OCI-LY1 (cell line): Measurements from ENCODE around the gene HLTF.

ENCODE experiments used
- H2AFZ ChIP-seq: fragments of 200-600 bp; sonication (generic), shearing (Covaris generic); 2 replicates; pipeline ENCODE4 v1.6.0; 2014; ENCODE audit warnings: antibody characterized with exemption, mild to moderate bottlenecking, low read length
- H3F3A ChIP-seq: fragments of 200-600 bp; sonication (generic), shearing (Covaris generic); 2 replicates; pipeline ENCODE4 v1.6.0; 2014; ENCODE audit warnings: mild to moderate bottlenecking, antibody characterized with exemption, low read length, moderate library complexity; ENCODE audit not compliant: insufficient read depth
- H3K27ac ChIP-seq: fragments of 200-600 bp; sonication (generic); 2 replicates; pipeline ENCODE4 v1.5.1; 2014; ENCODE audit warnings: low read length, mixed run types, mild to moderate bottlenecking, low read depth; ENCODE audit not compliant: poor library complexity, severe bottlenecking
- H3K27me3 ChIP-seq: fragments of 200-600 bp; sonication (generic); 2 replicates; pipeline ENCODE4 v1.6.0; 2014; ENCODE audit warnings: antibody characterized with exemption, mild to moderate bottlenecking, low read length, moderate library complexity; ENCODE audit not compliant: insufficient read depth
- H3K36me3 ChIP-seq: fragments of 200-600 bp; sonication (generic); 2 replicates; pipeline ENCODE4 v1.6.1; 2014; ENCODE audit warnings: mild to moderate bottlenecking, antibody characterized with exemption, low read length, moderate library complexity, mixed read lengths; ENCODE audit not compliant: insufficient read depth
- H3K4me1 ChIP-seq: fragments of 200-600 bp; sonication (generic); 2 replicates; pipeline ENCODE4 v1.5.1; 2014; ENCODE audit warnings: mild to moderate bottlenecking, low read length, moderate library complexity; ENCODE audit not compliant: insufficient read depth, severe bottlenecking
- H3K4me2 ChIP-seq: fragments of 200-600 bp; sonication (generic), shearing (Covaris generic); 2 replicates; pipeline ENCODE4 v1.6.1; 2014; ENCODE audit warnings: low read length
- H3K4me3 ChIP-seq: fragments of 200-600 bp; sonication (generic); 2 replicates; pipeline ENCODE4 v1.5.1; 2014; ENCODE audit warnings: low read length, low read depth, mild to moderate bottlenecking, mixed read lengths; ENCODE audit not compliant: poor library complexity, severe bottlenecking
- H3K79me2 ChIP-seq: fragments of 200-600 bp; shearing (Covaris generic); 2 replicates; pipeline ENCODE4 v1.6.1; 2016; ENCODE audit warnings: mixed run types, low read length, mixed read lengths; ENCODE audit not compliant: insufficient read depth
- H3K9ac ChIP-seq: fragments of 200-600 bp; sonication (generic), shearing (Covaris generic); 2 replicates; pipeline ENCODE4 v1.6.1; 2014; ENCODE audit warnings: mild to moderate bottlenecking, low read length, mixed read lengths
- H3K9me2 ChIP-seq: fragments of 200-600 bp; sonication (generic), shearing (Covaris generic); 2 replicates; pipeline ENCODE4 v1.6.1; 2014; ENCODE audit warnings: low read depth, mild to moderate bottlenecking, low read length, mixed read lengths
- H3K9me3 ChIP-seq: fragments of 200-600 bp; shearing (Covaris generic); 2 replicates; pipeline ENCODE4 v1.6.1; 2014; ENCODE audit warnings: low read length, mixed read lengths
- H4K20me1 ChIP-seq: fragments of 200-600 bp; sonication (generic), shearing (Covaris generic); 2 replicates; pipeline ENCODE4 v1.6.0; 2016; ENCODE audit warnings: mild to moderate bottlenecking, low read length; ENCODE audit not compliant: insufficient read depth
- EZH2 ChIP-seq: fragments of 200-600 bp; sonication (generic), shearing (Covaris generic); IDR thresholded peaks from 2 replicates; pipeline ENCODE4 v1.8.0; 2017; ENCODE audit warnings: borderline replicate concordance, mixed run types, mild to moderate bottlenecking, antibody characterized with exemption, low read length, moderate library complexity, mixed read lengths
- TF ChIP-seq, protein P1 (sequence below): fragments of 200-600 bp; sonication (generic), shearing (Covaris generic); IDR thresholded peaks from 2 replicates; pipeline ENCODE4 v1.5.1; 2017; ENCODE audit warnings: mild to moderate bottlenecking, antibody characterized with exemption, low read length, moderate library complexity, mixed read lengths

Gene HLTF

DNA sequence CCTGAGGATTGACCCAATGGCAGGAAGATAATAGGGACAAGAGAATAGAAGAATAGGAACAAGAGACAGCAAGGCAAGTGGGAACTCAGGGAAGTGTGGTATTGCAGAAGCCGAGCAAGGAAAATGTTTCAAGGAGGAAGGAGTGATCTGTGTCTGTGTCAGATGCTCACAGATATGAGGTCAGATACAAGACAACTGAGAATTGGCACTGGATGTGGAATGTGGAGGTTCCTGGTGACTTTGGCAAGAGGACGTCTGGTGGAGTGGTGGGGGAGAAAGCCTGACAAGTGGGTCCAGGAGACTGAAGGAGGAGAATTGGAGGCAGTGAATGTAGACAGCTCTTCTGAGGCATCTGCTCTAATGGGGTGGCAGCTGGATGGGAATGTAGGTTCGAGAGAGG is 70.9 kb downstream of the HLTF start:
- Histone ChIP-seq H3K9me3 (no peaks in the 10 kb centered on the region), H3K27me3 (no peaks in the 10 kb centered on the region), H3K9ac (no peak overlapping the region), H2AFZ (no peak overlapping the region), H3K79me2 (no peaks in the 10 kb centered on the region), H3K4me2 (no peak overlapping the region), H3K4me1 (no peaks in the 10 kb centered on the region), H3F3A (no peaks in the 10 kb centered on the region), H3K9me2 (no peaks in the 10 kb centered on the region), H3K4me3 (no peak overlapping the region), H4K20me1 (no peaks in the 10 kb centered on the region), H3K36me3 (peaks cover 74% of the 10 kb centered on the region), H3K27ac (no peak overlapping the region)
- TF ChIP-seq, protein P1, sequence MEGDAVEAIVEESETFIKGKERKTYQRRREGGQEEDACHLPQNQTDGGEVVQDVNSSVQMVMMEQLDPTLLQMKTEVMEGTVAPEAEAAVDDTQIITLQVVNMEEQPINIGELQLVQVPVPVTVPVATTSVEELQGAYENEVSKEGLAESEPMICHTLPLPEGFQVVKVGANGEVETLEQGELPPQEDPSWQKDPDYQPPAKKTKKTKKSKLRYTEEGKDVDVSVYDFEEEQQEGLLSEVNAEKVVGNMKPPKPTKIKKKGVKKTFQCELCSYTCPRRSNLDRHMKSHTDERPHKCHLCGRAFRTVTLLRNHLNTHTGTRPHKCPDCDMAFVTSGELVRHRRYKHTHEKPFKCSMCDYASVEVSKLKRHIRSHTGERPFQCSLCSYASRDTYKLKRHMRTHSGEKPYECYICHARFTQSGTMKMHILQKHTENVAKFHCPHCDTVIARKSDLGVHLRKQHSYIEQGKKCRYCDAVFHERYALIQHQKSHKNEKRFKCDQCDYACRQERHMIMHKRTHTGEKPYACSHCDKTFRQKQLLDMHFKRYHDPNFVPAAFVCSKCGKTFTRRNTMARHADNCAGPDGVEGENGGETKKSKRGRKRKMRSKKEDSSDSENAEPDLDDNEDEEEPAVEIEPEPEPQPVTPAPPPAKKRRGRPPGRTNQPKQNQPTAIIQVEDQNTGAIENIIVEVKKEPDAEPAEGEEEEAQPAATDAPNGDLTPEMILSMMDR: no peak

DNA sequence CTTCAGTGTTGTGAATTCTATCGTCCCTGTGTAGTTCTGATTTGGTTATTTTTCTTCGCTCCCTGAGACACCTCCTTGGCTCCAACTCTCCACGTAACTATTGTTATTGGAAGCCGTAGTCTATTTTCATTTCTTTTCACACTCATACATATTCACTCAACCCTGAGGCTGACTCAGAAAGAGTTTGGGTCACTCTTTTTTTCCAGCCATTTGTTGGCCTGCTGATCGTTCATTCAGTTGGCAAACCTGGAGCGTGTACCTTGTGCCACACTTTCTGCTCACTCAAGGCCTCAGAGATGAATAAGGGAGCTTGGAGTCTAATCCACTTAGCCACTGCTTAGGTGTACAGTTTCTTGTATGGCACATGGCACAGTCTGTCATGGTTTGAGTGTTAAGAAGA is 72.6 kb downstream of the HLTF start:
- no peaks in the 10 kb centered on the region for H4K20me1 ChIP-seq
- H3F3A ChIP-seq: no peaks in the 10 kb centered on the region
- peaks cover 73% of the 10 kb centered on the region for H3K36me3 ChIP-seq
- no peak for TF ChIP-seq EZH2
- TF ChIP-seq, protein P1: no peak
- no peaks in the 10 kb centered on the region for H3K9me3 ChIP-seq
- H3K9ac ChIP-seq: no peak overlapping the region
- H3K79me2 ChIP-seq: no peaks in the 10 kb centered on the region
- H3K4me1 ChIP-seq: no peaks in the 10 kb centered on the region
- H2AFZ ChIP-seq: no peak overlapping the region
- H3K27me3 ChIP-seq: no peaks in the 10 kb centered on the region
- H3K4me2 ChIP-seq: no peak overlapping the region
- H3K9me2 ChIP-seq: no peaks in the 10 kb centered on the region
- no peak overlapping the region for H3K27ac ChIP-seq
- H3K4me3 ChIP-seq: no peak overlapping the region

DNA sequence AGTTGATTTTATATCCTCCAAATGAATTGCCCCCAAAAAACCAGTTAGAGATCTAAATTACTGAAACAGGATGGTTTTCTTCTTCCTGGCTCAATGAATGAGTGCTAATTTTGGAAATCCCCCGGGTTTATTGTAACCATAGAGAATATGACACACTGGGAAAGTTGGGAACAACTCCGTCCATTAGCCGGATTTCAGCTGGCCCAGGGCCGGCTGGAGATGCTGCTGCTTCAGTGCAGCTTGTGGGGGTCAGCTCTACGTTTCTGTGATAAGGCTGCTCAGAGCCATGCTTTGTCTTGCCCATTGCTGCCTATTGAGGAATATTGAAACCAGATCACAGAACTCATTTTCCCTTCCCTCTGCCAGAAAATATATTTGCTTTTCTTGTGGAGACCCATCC is 74.7 kb downstream of the HLTF start:
- no peaks in the 10 kb centered on the region for H4K20me1 ChIP-seq
- H3K27me3 ChIP-seq: no peaks in the 10 kb centered on the region
- no peak overlapping the region for H3K9ac ChIP-seq
- H3K79me2 ChIP-seq: no peaks in the 10 kb centered on the region
- H3K9me3 ChIP-seq: no peaks in the 10 kb centered on the region
- no peak overlapping the region for H3K4me3 ChIP-seq
- no peak overlapping the region for H3K27ac ChIP-seq
- TF ChIP-seq, protein P1: no peak
- TF ChIP-seq EZH2: no peak
- no peaks in the 10 kb centered on the region for H3K9me2 ChIP-seq
- no peaks in the 10 kb centered on the region for H3K4me1 ChIP-seq
- H2AFZ ChIP-seq: no peak overlapping the region
- H3K36me3 ChIP-seq: peaks cover 85% of the 10 kb centered on the region
- no peaks in the 10 kb centered on the region for H3F3A ChIP-seq
- no peak overlapping the region for H3K4me2 ChIP-seq
